Measurements from ENCODE around the gene RNF133.
"Not testable (repeated sequence)": the region's sequence is repeated elsewhere in the genome, so short reads cannot be mapped to it uniquely, and the experiment has no call there.

RNF133 gene

GRCh38 chr7:122689346-122690109 is 9.4 kb downstream of the RNF133 start:
- DNase-seq: no peak

GRCh38 chr7:122688400-122688998 is 10.4 kb downstream of the RNF133 start:
- DNase-seq: no peak

GRCh38 chr7:122686360-122686878 is 12.5 kb downstream of the RNF133 start:
- DNase-seq: no peak

GRCh38 chr7:122684504-122684903 is 14.4 kb downstream of the RNF133 start:
- DNase-seq: no peak

GRCh38 chr7:122682815-122683550 is 15.9 kb downstream of the RNF133 start:
- DNase-seq: no peak

GRCh38 chr7:122681186-122681585 is 17.7 kb downstream of the RNF133 start:
- not testable (repeated sequence) for DNase-seq

- DNase-seq: no peak
Measured at GRCh38 chr7:122679813-122680212, 19.1 kb downstream of the RNF133 start.

- DNase-seq: not testable (repeated sequence)
Measured at GRCh38 chr7:122679269-122679709, 19.6 kb downstream of the RNF133 start.

GRCh38 chr7:122677149-122677548 is 21.8 kb downstream of the RNF133 start:
- no peak for DNase-seq

- DNase-seq: no peak
Measured at GRCh38 chr7:122676466-122676865, 22.5 kb downstream of the RNF133 start.

- DNase-seq: no peak
Measured at GRCh38 chr7:122675621-122676020, 23.3 kb downstream of the RNF133 start.

GRCh38 chr7:122675011-122675410 is 23.9 kb downstream of the RNF133 start:
- DNase-seq: no peak

- no peak for DNase-seq
Measured at GRCh38 chr7:122674502-122674901, 24.4 kb downstream of the RNF133 start.

- DNase-seq: no peak
Measured at GRCh38 chr7:122673951-122674350, 25.0 kb downstream of the RNF133 start.

GRCh38 chr7:122672536-122672935 is 26.4 kb downstream of the RNF133 start:
- no peak for DNase-seq

- DNase-seq: no peak
Measured at GRCh38 chr7:122663733-122664132, 35.2 kb downstream of the RNF133 start.

- no peak for DNase-seq
Measured at GRCh38 chr7:122658856-122659255, 40.1 kb downstream of the RNF133 start.

GRCh38 chr7:122653685-122654084 is 45.2 kb downstream of the RNF133 start:
- no peak for DNase-seq

GRCh38 chr7:122652876-122653275 is 46.0 kb downstream of the RNF133 start:
- no peak for DNase-seq

- no peak for DNase-seq
Measured at GRCh38 chr7:122651451-122651850, 47.5 kb downstream of the RNF133 start.

Measured in hematopoietic multipotent progenitor cell treated with erythropoietin and hydrocortisone succinate and interleukin-3 and kit ligand, for 4 days (in vitro differentiated cells).